Activated CD8-positive, alpha-beta memory T cell treated with anti-CD3 and anti-CD28 coated beads, Interleukin-2, amount 50 U/mL, for 1 hour (primary cell): ENCODE measurements around the gene HNRNPLL.
"Not testable (repeated sequence)": the region's sequence is repeated elsewhere in the genome, so short reads cannot be mapped to it uniquely, and the experiment has no call there.

Experiments
- DNase-seq: peaks from one replicate; pipeline ENCODE4 v3.0.0-alpha.2; 2020; ENCODE audit errors: extremely low read depth

HNRNPLL gene

GRCh38 chr2:38602732-38603401, at the start of gene HNRNPLL:
HNRNPLL (minus strand) TSS chr2:38602928; CDS start chr2:38602626, 302 bp downstream.
- DNase-seq, result peak; percentile 75

DNA sequence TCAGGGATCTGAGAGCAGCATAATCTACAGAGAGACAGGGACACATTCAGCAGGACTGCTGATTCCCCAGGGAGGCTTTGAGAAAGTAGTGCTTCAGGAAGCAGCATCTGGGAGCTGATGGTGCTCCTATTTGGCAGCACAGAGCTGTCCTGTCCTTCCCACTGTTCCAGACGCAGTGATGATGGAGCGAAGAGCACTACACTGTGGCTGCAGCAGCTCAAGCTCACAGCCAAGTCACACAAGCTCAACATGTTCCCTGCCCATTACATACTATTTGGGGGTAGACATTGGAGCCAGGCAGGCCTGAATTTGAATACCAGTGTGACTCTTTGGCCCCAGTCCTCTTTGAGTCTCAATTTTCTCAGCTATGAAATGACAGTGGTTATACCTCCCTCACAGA, 48.0 kb upstream of the HNRNPLL start:
- DNase-seq, result no peak

- DNase-seq, result no peak
These were observed 47.3 kb upstream of the HNRNPLL start for GRCh38 chr2:38650012-38650411.

- no peak for DNase-seq
These were observed 46.5 kb upstream of the HNRNPLL start for GRCh38 chr2:38649176-38649728.

DNA sequence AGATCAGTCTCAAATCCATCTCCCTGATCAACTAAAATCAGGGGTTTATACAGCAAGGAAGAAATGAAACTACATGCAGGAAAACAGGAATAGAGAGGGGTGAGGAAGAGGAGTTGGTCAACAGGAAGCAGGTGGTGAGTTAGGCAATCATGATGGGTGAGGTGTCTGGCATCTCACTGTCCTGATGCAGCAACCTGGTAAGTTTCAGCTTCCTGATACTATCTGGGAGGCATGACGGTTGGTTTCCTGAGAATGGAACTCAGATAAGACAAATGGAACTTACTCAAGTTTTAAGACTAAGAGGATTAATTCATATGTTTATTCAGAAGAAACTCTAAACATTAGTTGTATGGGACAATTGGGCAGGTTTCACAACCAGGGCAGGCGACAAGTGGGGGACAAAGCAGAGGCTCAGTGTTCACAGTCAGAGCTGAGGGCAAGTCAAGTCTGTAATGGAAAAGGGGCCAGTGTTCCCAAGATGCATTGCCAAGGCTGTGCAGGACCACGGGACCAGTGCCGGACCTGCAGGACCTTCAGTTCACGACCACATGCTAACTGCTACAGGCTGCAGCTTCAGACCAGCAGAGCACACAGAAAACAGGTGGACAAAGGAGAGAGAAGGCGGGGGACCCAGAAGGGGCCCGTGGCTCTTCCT, 45.5 kb upstream of the HNRNPLL start:
- no peak for DNase-seq

DNA sequence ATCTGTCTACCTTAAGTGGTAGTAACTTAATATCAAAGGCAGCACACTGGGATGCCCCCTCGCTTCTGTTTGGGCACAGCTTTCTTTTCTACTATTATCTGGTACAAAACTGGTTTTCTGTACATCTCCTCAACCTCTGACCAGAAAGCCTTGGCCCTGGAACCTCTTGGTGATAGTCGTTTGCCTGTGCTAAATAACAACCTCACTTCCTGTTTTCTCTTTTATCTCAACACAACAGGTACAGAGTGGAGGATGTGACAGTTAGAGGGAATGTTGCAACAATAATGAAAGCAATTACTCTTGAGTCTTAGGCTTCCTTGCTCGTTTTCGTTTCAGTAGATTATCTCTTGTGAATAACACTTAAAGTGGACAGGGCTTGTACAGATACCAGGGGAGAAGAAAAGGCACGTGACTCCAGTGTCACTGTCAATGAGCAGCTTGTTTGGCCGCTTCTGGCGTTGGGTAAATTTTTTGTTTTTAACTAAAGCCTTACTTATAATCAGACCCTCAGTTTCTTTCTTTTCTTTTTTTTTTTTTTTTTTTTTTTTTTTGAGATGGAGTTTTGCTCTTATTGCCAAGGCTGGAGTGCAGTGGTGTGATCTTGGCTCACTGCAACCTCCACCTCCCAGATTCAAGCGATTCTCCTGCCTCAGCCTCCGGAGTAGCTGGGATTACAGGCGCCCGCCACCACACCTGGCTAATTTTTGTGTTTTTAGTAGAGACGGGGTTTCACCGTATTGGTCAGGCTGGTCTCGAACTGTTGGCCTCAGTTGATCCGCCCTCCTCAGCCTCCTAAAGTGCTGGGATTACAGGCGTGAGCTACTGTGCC, 41.2 kb upstream of the HNRNPLL start:
- not testable (repeated sequence) for DNase-seq

DNA sequence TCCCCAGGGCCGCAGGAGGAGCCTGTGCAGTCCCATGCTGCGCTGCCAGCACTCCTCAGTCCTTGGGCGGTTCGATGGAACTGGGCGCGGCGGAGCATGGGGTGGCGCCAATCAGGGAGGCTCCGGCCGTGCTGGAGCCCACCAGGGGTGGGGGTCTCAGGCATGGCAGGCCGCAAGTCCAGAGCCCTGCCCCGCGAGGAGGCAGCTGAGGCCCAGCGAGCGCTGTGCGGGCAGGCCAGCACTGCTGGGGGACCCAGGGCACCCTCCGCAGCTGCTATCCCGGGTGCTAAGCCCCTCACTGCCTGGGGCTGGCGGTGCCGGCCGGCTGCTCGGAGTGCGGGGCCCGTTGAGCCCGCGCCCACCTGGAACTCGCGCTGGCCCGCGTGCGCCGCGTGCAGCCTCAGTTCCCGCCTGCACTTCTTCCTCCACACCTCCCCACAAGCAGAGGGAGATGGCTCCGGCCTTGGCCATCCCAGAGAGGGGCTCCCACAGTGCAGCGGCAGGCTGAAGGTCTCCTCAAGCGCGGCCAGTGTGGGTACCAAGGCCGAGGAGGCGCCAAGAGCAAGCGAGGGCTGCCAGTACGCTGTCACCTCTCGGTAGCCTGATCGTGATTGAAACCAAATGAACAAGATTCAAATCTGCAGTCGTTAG, 40.4 kb upstream of the HNRNPLL start:
- no peak for DNase-seq

- not testable (repeated sequence) for DNase-seq
These were observed 39.8 kb upstream of the HNRNPLL start for GRCh38 chr2:38642373-38643017.

- DNase-seq, result no peak
These were observed 33.3 kb upstream of the HNRNPLL start for GRCh38 chr2:38636069-38636468.

DNA sequence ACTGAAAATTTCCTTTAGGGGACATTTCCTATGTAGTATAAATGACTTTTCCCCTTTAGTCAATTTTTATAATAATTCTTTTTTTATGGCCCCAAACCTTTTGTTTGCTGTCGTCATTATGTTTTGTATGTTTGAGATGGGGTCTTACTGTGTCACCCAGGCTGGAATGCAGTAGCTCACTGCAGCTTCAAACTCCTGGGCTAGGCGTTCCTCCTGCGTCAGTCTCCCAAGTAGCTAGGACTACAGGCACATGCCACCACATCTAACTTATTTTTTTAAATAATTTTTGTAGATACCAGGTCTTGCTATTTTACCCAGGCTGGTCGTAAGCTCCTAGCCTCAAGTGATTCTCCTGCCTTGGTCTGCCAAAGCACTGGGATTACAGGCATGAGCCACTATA, 32.4 kb upstream of the HNRNPLL start:
- DNase-seq, result no peak

GRCh38 chr2:38634684-38635083, 32.0 kb upstream of the HNRNPLL start:
- no peak for DNase-seq

- no peak for DNase-seq
These were observed 31.2 kb upstream of the HNRNPLL start for GRCh38 chr2:38633895-38634294.

GRCh38 chr2:38632980-38633379, 30.3 kb upstream of the HNRNPLL start:
- DNase-seq, result no peak

DNA sequence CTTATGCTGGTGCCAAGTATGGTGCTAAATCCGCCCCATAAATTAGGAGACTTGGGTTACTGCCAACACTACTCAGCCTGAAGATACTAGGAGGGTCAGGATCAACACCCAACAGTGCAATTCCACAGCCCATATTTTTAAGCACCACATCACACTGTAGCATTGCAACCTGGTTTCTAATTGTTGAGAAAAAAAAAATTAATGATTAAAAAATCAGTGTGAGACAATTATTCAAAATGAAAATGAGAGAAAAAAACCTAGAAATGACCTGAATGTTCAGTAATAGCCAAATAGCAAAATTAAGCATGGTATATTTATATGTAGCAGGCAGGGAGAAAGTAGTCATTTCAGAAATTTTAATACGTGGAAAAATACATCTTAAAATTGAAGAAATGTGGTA, 29.2 kb upstream of the HNRNPLL start:
- DNase-seq, result no peak

GRCh38 chr2:38629684-38630083, 27.0 kb upstream of the HNRNPLL start:
- no peak for DNase-seq

DNA sequence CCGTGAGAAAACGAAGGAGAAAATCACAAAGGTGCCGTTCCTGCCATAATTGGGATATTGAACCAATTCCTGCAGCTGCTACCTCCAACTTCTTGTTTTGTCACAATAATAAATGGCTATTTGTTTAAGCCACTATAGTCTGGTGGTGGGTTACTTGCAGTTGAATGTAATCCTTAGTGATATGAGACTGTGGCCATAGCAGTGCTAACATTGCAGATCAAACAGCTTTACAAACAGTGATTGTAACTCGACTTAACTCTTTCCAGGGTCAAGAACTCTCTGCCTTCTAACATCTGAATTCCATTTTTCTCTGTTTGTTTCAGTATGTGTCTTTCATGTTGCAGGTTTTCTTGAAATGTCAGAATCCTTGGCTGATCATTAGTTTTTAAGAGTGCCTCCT, 24.7 kb upstream of the HNRNPLL start:
- no peak for DNase-seq

DNA sequence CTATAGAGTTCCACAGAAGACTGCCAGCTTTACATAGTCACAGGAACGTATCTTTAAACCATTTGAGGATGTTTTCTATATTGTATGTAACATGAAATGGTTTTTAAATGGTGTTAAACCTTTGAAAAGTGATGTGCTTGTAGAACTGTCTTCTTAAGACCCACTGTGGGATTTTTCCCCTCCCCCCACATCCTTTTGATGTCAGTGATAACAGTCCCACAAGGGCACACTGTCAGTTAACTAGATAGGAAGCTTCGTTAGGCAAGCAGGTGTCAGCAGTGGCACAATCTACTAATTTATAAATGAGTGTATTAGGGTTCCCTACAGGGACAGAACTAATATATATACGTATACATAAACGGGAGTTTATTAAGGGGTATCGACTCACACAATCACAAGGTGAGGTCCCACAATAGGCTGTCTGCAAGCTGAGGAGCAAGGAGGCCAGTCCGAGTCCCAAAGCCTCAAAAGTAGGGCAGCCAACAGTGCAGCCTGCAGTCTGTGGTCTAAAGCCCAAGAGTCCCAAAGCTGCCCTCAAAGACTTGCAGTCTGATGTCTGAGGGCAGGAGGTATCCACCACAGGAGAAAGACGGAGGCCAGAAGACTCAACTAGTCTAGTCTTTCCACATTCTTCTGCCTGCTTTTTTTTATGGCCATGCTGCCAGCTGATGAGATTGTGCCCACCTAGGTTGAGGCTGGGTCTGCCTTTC, 23.8 kb upstream of the HNRNPLL start:
- DNase-seq, result no peak

DNA sequence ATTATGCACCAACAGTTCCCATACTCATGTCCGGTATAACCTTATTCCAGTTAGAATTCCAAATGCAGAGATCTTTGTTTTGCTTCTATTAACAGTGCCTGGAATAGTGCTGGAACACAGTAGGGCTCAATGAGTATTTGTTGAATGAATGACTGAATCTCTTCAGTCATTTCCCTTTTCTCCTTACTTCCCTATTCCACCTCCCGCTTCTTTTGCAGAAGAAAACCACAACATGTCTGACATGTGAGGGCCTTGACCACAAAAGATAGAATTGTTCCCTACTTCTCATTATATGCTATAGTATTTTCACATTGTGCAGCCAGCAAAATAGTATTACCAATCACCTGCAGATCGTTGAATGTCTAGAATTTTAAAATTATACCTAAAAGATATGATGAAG, 19.5 kb upstream of the HNRNPLL start:
- no peak for DNase-seq

DNA sequence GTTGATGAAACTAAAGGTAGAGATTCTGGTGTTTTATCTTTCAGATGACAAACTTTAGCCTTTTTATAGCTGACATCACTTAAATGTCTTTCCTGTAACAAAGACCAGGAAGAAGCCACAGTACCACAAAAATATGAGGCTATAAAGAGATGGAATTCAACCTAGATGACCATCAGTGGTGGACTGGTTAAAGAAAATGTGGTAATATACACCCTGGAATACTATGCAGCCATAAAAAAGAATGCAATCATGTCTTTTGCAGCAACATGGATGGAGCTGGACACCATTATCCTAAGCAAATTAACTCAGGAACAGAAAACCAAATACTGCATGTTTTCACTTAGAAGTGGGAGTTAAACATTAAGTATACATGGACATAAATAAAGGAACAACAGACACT, 18.3 kb upstream of the HNRNPLL start:
- DNase-seq, result no peak

DNA sequence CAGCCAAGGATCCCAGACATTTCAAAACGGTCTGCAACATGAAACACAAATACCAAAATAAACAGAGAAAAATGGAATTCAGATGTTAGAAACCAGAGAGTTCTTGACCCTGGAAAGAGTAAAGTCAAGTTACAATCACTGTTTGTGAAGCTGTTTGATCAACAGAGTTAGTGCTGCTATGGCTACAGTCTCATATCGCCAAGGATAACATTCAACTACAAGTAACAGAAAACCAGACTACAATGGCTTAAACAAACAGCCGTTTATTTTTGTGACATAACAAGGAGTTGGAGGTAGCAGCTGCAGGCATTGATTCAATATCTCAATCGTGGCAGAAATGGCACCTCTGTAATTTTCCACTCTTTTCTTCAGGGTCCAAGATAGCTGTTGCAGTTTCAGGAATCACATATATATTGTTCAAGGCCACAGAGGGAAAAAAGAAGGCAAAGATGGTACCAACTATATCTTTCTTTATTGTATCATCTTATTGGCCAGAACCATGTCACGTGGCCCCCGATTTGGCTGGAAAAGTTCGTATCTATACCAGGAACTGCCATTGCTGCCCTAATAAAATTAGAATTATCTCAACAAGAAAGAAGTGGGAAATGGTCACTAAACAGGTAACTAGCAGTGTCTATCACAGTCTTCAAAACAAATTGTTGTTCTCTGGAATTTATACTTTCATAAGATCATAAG, 17.7 kb upstream of the HNRNPLL start:
- no peak for DNase-seq
